GM23338 (cell line): ENCODE results near the gene TSHZ2. TPM values are rescaled to one million over a fixed set of nuclear protein-coding genes. Genes with fewer than 3 reads are reported as not detected.

ENCODE experiments used
- ATAC-seq: fragments of 200-7000 bp; cut with Tn5 transposase; 3 replicates; pipeline ENCODE4 v1.9.1; 2020
- DNase-seq: peaks from one replicate; pipeline ENCODE4 v3.0.0-alpha.2; 2015; ENCODE audit warnings: low spot score
- H2AFZ ChIP-seq: fragments of 200-600 bp; sonication (generic); 2 replicates; pipeline ENCODE4 v1.8.0; 2016; ENCODE audit warnings: antibody characterized with exemption, mild to moderate bottlenecking, moderate library complexity
- H3F3A ChIP-seq: fragments of 200-600 bp; sonication (generic); replicated peaks from 2 replicates; pipeline ENCODE4 v1.8.0; 2017; ENCODE audit warnings: antibody characterized with exemption, mixed run types, low read depth
- H3K27ac ChIP-seq: fragments of 200-600 bp; sonication (generic); 2 replicates; pipeline ENCODE4 v1.6.1; 2016; ENCODE audit warnings: low read depth
- H3K27me3 ChIP-seq: fragments of 200-600 bp; sonication (generic); 2 replicates; pipeline ENCODE4 v1.8.0; 2016; ENCODE audit warnings: mild to moderate bottlenecking, mixed run types, moderate library complexity; ENCODE audit not compliant: insufficient read depth
- H3K36me3 ChIP-seq: fragments of 200-600 bp; sonication (generic); 2 replicates; pipeline ENCODE4 v1.8.0; 2016; ENCODE audit warnings: mild to moderate bottlenecking; ENCODE audit not compliant: insufficient read depth
- H3K4me1 ChIP-seq: fragments of 200-600 bp; sonication (generic); 2 replicates; pipeline ENCODE4 v1.8.0; 2016; ENCODE audit warnings: mild to moderate bottlenecking, moderate library complexity; ENCODE audit not compliant: insufficient read depth
- H3K4me2 ChIP-seq: fragments of 200-600 bp; sonication (generic); 2 replicates; pipeline ENCODE4 v1.7.1; 2017; ENCODE audit warnings: mixed run types
- H3K4me3 ChIP-seq: fragments of 200-600 bp; sonication (generic); 2 replicates; pipeline ENCODE4 v1.6.1; 2016; ENCODE audit warnings: mixed run types
- H3K79me2 ChIP-seq: fragments of 200-600 bp; sonication (generic); replicated peaks from 2 replicates; pipeline ENCODE4 v1.8.0; 2017; ENCODE audit warnings: mild to moderate bottlenecking; ENCODE audit not compliant: insufficient read depth
- H3K9me2 ChIP-seq: fragments of 200-600 bp; sonication (generic); 2 replicates; pipeline ENCODE4 v1.8.0; 2017; ENCODE audit not compliant: insufficient read depth
- H4K20me1 ChIP-seq: fragments of 200-600 bp; sonication (generic); replicated peaks from 2 replicates; pipeline ENCODE4 v1.8.0; 2017; ENCODE audit warnings: mild to moderate bottlenecking; ENCODE audit not compliant: insufficient read depth
- H3K27ac Mint-ChIP-seq: 2 replicates; pipeline ENCODE4 v1.8.0; 2020; ENCODE audit warnings: inconsistent platforms, mild to moderate bottlenecking, moderate library complexity, mixed read lengths
- H3K27me3 Mint-ChIP-seq: 3 replicates; pipeline ENCODE4 v1.8.0; 2022; ENCODE audit warnings: low read depth, mild to moderate bottlenecking, moderate library complexity, mixed read lengths, inconsistent platforms; ENCODE audit not compliant: insufficient read depth, poor library complexity
- H3K36me3 Mint-ChIP-seq: 3 replicates; pipeline ENCODE4 v1.8.0; 2021; ENCODE audit warnings: low read depth, mild to moderate bottlenecking, inconsistent platforms, moderate library complexity, mixed read lengths
- H3K4me1 Mint-ChIP-seq: 3 replicates; pipeline ENCODE4 v1.8.0; 2020; ENCODE audit warnings: mild to moderate bottlenecking, inconsistent platforms, mixed read lengths
- H3K4me3 Mint-ChIP-seq: 3 replicates; pipeline ENCODE4 v1.8.0; 2021; ENCODE audit warnings: moderate library complexity, mild to moderate bottlenecking, inconsistent platforms, mixed read lengths
- H3K9me3 Mint-ChIP-seq: 3 replicates; pipeline ENCODE4 v1.8.0; 2020; ENCODE audit warnings: moderate library complexity, mild to moderate bottlenecking, inconsistent platforms, mixed read lengths
- CREB1 ChIP-seq: fragments of 250-450 bp; sonication (Bioruptor Pico); IDR thresholded peaks from 2 replicates; pipeline ENCODE4 v1.5.0; 2020; ENCODE audit warnings: low read depth, mild to moderate bottlenecking, moderate library complexity
- EZH2 ChIP-seq: fragments of 200-600 bp; sonication (generic); IDR thresholded peaks from one replicate; pipeline ENCODE4 v1.8.0; 2017; ENCODE audit warnings: antibody characterized with exemption, mild to moderate bottlenecking, low read depth; ENCODE audit not compliant: unreplicated experiment
- POLR2AphosphoS5 ChIP-seq: IDR thresholded peaks from 2 replicates; pipeline ENCODE4 v1.6.1; 2016; ENCODE audit warnings: antibody characterized with exemption, low read depth
- polyA plus RNA-seq: library from polyadenylated mRNA; unstranded; fragments of >200 nt; fragmentation: Nextera tagmentation; extraction: Ambion mirVana; gene quantifications from 2 replicates; pipeline ENCODE4 v1.2.1, GENCODE V29; 2016
- total RNA-seq: library from RNA; depleted of rRNA; stranded (reverse); fragments of >200 nt; shearing (Covaris generic); gene quantifications from 2 replicates; pipeline ENCODE4 v1.2.3, GENCODE V29; 2014
- TF ChIP-seq, protein P1 (sequence below), 2 experiments: fragments of 200-600 bp in 1 of 2; sonication (generic) in 1 of 2; conservative IDR thresholded peaks; 2 replicates each; pipeline versions ENCODE4 v1.5.1 to v1.6.1; 2016 to 2017; ENCODE audit warnings: antibody characterized with exemption in 2 of 2, low read depth in 2 of 2, mild to moderate bottlenecking in 2 of 2, moderate library complexity in 1 of 2
- TF ChIP-seq, protein P2 (sequence below): fragments of 250-450 bp; sonication (Bioruptor Pico); IDR thresholded peaks from 2 replicates; pipeline ENCODE4 v1.5.0; 2020; ENCODE audit warnings: mild to moderate bottlenecking, moderate library complexity

The TSHZ2 gene
- total and polyA plus RNA-seq, 2 experiments from 2014 or later, result 0.49 to 1.3 TPM

DNA sequence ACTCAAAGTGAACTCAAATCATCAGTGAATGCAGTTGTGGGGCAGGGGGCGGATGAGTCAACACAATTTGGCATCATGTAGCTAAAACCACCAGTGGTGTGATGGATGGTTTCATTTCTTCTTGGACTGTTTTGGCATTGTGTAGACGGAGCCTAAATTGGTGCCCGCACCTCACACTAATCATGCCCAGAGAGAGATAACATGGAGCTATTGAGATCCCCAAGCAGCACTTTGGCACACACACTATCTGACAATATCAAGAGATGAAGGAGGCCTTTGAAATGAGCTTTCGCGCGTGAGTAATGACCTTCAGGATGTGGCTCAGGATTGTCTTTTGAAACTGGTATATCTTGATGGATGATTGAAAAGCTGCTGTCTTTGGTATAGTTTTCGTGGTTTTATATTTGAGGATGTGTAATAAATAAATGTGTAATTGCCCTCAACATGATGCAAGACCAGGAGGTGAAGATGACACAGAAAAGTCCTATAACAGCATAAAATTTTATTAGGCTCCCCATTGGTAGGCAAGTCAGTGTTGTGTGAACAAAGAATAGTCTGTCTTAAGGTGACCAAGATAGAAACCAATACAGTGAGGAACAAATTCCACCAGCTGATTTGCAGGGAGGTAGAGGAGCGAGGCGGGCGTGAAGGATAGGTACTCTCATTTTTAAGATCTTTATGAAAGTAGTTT lies 174.2 kb downstream of the TSHZ2 start:
- H3K27ac ChIP-seq, result no peak overlapping the region
- Mint-ChIP-seq H3K27ac (no peak overlapping the region), H3K4me1 (peaks cover 7% of the 10 kb centered on the region; the same call in 1 of the 3 replicates), H3K4me3 (no peak overlapping the region), H3K36me3 (no peaks in the 10 kb centered on the region), H3K9me3 (no peaks in the 10 kb centered on the region), H3K27me3 (no peaks in the 10 kb centered on the region)
- no peaks in the 10 kb centered on the region for H3F3A ChIP-seq
- H3K36me3 ChIP-seq, result no peaks in the 10 kb centered on the region
- H3K79me2 ChIP-seq, result no peaks in the 10 kb centered on the region
- H3K9me2 ChIP-seq, result peaks cover 6% of the 10 kb centered on the region; the same call in 1 of the 2 replicates
- no peak overlapping the region for H2AFZ ChIP-seq
- H4K20me1 ChIP-seq, result no peaks in the 10 kb centered on the region
- DNase-seq (no peak), ATAC-seq (no peak)
- H3K27me3 ChIP-seq, result no peaks in the 10 kb centered on the region
- H3K4me2 ChIP-seq, result no peak overlapping the region
- no peak for TF ChIP-seq EZH2
- TF ChIP-seq, protein P1, sequence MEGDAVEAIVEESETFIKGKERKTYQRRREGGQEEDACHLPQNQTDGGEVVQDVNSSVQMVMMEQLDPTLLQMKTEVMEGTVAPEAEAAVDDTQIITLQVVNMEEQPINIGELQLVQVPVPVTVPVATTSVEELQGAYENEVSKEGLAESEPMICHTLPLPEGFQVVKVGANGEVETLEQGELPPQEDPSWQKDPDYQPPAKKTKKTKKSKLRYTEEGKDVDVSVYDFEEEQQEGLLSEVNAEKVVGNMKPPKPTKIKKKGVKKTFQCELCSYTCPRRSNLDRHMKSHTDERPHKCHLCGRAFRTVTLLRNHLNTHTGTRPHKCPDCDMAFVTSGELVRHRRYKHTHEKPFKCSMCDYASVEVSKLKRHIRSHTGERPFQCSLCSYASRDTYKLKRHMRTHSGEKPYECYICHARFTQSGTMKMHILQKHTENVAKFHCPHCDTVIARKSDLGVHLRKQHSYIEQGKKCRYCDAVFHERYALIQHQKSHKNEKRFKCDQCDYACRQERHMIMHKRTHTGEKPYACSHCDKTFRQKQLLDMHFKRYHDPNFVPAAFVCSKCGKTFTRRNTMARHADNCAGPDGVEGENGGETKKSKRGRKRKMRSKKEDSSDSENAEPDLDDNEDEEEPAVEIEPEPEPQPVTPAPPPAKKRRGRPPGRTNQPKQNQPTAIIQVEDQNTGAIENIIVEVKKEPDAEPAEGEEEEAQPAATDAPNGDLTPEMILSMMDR (conservative IDR thresholded peaks at IDR 0.05; ENCODE audit: low read depth in 2 of 2), result no peak
- TF ChIP-seq, protein P2, sequence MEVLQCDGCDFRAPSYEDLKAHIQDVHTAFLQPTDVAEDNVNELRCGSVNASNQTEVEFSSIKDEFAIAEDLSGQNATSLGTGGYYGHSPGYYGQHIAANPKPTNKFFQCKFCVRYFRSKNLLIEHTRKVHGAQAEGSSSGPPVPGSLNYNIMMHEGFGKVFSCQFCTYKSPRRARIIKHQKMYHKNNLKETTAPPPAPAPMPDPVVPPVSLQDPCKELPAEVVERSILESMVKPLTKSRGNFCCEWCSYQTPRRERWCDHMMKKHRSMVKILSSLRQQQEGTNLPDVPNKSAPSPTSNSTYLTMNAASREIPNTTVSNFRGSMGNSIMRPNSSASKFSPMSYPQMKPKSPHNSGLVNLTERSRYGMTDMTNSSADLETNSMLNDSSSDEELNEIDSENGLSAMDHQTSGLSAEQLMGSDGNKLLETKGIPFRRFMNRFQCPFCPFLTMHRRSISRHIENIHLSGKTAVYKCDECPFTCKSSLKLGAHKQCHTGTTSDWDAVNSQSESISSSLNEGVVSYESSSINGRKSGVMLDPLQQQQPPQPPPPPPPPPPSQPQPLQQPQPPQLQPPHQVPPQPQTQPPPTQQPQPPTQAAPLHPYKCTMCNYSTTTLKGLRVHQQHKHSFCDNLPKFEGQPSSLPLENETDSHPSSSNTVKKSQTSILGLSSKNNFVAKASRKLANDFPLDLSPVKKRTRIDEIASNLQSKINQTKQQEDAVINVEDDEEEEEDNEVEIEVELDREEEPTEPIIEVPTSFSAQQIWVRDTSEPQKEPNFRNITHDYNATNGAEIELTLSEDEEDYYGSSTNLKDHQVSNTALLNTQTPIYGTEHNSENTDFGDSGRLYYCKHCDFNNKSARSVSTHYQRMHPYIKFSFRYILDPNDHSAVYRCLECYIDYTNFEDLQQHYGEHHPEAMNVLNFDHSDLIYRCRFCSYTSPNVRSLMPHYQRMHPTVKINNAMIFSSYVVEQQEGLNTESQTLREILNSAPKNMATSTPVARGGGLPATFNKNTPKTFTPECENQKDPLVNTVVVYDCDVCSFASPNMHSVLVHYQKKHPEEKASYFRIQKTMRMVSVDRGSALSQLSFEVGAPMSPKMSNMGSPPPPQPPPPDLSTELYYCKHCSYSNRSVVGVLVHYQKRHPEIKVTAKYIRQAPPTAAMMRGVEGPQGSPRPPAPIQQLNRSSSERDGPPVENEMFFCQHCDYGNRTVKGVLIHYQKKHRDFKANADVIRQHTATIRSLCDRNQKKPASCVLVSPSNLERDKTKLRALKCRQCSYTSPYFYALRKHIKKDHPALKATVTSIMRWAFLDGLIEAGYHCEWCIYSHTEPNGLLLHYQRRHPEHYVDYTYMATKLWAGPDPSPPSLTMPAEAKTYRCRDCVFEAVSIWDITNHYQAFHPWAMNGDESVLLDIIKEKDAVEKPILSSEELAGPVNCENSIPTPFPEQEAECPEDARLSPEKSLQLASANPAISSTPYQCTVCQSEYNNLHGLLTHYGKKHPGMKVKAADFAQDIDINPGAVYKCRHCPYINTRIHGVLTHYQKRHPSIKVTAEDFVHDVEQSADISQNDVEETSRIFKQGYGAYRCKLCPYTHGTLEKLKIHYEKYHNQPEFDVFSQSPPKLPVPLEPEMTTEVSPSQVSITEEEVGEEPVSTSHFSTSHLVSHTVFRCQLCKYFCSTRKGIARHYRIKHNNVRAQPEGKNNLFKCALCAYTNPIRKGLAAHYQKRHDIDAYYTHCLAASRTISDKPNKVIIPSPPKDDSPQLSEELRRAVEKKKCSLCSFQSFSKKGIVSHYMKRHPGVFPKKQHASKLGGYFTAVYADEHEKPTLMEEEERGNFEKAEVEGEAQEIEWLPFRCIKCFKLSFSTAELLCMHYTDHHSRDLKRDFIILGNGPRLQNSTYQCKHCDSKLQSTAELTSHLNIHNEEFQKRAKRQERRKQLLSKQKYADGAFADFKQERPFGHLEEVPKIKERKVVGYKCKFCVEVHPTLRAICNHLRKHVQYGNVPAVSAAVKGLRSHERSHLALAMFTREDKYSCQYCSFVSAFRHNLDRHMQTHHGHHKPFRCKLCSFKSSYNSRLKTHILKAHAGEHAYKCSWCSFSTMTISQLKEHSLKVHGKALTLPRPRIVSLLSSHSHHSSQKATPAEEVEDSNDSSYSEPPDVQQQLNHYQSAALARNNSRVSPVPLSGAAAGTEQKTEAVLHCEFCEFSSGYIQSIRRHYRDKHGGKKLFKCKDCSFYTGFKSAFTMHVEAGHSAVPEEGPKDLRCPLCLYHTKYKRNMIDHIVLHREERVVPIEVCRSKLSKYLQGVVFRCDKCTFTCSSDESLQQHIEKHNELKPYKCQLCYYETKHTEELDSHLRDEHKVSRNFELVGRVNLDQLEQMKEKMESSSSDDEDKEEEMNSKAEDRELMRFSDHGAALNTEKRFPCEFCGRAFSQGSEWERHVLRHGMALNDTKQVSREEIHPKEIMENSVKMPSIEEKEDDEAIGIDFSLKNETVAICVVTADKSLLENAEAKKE (CRISPR knock-in tag), result no peak
- no peak for TF ChIP-seq CREB1 (CRISPR knock-in tag)
- no peak for TF ChIP-seq POLR2AphosphoS5
- H3K4me3 ChIP-seq, result no peak overlapping the region
- H3K4me1 ChIP-seq, result no peaks in the 10 kb centered on the region
